Dermis blood vessel endothelial cell (primary cell): ENCODE measurements around the gene C16orf95. TPM values are rescaled to one million over a fixed set of nuclear protein-coding genes. Genes with fewer than 3 reads are reported as not detected.
"Not testable (repeated sequence)": the region's sequence is repeated elsewhere in the genome, so short reads cannot be mapped to it uniquely, and the experiment has no call there.

Experiments used
- DNase-seq: peaks from one replicate; pipeline ENCODE4 v3.0.0; 2010
- total RNA-seq: library from RNA; depleted of rRNA; stranded (reverse); fragments of >200 nt; gene quantifications from 2 replicates; pipeline ENCODE4 v1.2.3, GENCODE V29; 2014

C16orf95 gene, protein sequence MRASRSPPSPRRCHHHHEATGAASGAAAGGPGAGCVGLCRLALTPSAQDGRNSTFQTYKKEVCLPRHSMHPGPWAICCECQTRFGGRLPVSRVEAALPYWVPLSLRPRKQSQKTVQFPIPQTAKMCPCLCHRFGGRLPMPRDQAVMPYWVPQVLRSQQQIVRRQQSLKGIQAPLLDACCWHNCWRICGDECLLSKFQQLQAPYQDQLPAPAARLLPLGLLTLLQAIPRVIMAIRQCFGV
- 2.9 and 4.3 TPM in 2 replicates for total RNA-seq

DNA sequence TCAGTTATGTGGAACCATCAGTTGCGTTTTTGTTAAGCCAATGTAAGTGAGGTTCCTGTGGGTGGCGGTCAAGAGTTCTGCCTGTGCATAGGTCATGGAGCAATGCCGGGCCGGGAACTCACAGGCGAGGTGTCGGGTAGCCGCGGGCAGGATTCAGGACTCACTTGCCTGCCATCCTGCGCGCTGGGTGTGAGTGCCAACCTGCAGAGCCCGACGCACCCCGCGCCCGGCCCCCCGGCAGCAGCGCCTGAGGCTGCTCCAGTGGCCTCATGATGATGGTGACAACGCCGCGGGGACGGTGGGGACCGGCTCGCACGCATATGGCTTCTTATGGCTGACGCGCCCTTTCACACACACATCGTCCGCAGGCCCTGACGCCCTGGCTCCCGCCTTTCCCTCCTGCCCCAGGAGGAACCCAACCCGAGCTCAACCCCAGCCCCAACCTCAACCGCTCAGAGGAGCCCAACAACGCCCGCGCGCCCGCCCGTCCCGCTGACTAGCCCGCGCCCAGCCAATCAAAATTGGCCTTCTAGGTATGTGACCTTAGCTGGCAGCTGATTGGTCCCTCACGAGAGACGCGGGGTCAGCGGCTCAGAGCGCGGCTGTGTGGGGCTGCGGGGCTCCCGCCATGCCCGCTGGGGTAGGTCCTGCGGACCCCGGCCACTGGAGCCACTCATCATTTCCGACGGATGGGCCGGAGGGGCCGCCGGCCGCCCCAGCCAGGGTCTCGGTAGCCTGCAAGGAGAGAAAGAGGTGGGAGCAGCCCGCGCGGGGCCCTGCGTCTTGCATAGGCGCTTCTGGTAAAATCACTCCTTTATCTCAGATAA is at the start of gene C16orf95:
C16orf95 (minus strand) TSS at position 470 of the 827 bp plus-strand sequence; CDS start at position 320, 150 bp downstream.
- DNase-seq = peak; percentile 97

DNA sequence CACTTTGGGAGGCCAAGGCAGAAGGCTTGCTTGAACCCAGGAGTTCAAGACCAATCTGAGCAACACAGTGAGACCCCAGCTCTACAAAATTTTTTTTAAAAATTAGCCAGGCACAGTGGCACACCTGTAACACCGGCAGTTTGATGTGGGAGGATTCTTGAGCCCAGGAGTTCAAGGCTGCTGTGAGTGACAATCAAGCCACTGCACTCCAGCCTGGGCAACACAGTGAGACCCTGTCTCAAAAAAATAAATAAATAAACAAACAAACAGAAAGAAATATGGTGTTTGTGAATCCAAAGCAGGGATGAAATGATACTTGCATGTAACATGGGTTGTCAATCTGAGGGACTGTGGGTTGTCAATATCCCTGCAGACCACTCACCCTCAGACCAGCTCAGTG is 49.7 kb upstream of the C16orf95 start:
- no peak for DNase-seq

- DNase-seq = no peak
Observed at GRCh38 chr16:87366288-87366687, 49.1 kb upstream of the C16orf95 start.

DNA sequence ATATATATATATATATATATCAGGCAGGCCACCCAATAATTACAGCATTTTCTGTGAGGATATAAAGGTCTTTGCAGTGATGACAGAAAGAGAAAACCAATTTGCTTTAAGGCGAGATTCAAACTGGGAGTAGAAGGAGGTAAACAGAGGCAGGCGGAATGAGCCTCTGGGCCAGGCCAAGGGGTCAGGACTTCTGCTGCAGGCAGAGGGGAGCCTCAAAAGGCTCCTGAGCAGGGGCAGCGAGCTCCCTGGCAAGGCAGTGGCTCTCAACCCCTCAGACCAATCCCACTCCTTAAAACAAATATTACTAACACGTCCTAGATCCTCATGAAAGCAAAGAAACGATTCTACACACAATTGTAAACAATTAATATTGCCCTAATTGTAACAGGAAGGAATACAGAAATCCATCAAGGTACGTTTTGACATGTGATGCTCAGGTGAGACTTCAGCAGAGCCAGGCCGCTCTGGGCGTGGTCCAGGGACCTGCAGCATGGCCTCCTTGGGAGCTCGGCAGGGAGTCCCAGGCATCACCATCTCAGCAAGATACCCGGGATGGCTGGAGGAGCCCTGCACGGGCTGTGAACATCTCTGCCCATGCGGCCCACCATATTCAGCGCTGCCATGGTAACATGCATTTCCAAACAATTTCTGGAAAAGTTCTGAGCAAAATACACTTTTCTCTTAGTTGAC is 48.0 kb upstream of the C16orf95 start:
- no peak for DNase-seq

DNA sequence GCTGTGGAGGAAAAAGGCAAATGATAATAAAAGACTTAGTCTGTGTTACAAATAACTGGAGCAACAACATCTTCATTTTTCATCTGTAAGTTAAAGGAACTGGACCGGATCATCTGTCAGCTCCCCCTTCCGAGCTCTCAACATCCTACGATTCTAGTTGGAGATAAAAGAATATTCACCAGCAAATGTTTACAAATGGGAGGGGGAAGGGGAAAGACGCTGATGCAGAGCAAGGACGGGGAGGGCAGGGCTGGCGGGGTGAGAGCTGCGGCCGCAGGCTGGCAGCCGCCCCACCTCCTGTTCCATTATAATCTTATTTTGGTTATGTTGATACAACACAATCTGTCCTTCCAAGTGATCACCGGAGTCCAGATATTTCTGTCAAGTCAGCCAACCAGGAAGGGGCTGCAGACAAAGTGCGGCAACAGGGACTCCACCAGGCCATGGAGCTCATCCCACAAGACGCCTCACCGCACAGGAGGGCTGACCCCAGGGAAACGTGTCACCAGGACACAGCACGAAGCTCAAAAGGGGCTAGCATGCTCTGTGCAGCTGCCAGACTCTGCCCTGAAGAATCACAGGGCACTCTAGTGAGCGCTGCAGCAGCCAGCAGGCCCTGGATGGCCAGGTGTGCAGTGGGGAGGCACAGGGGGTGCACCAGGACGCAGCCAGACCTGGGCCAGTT is 46.7 kb upstream of the C16orf95 start:
- DNase-seq = no peak

- not testable (repeated sequence) for DNase-seq
Observed at GRCh38 chr16:87362828-87363559, 45.8 kb upstream of the C16orf95 start.

GRCh38 chr16:87361916-87362619 is 44.9 kb upstream of the C16orf95 start:
- no peak for DNase-seq

DNA sequence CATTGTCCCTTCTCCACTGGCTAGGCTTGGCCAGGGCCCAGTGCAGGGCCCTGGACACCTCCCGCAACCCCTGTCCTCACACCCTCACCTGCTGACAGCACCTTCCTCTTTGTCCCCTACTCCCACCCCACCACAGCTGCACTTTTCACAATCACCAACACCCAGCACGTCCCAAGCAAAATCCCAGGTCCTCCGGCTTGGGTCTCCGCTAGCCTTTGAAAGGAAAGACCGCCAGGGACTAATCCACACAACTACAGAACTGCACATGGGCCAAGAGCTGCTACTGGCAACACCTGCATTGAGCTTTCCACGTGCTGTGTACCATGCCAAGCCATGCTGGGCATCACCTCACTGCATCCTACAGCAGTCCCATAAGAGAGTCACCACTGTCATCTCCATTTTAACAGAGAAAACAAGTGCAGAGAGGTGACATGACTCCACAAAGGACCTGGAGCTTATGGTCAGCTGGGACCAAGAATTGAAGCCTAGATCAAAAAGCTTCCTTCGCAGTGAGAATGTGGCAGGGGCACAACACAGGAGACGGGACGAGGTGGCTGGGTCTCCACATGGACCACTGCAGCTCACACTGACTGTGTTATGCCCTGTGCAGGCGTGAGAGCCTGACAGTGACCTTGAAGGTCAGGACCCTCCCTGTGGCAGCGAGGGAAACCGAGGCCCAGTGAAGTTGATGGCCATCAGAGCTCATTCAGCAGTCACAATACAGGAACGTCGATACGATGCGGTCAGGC is 43.8 kb upstream of the C16orf95 start:
- no peak for DNase-seq

DNA sequence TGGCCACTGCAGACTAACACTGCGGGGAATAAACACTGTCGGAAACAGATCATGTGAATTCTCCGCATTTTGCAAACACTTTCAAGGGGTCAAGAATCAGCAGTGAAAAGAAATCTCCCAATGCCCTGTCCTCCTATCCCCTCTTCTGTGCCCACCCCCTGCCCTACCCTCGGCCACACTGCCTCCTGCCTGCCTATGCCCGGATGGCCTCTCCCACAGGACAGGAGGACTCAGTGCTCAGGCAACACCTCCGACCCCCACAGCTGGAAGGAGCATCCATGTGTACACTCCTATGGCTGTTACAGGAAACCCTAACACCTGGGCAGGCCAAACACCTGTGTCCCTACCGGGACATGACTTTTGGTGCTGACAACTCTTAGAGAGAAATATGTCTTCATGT is 41.9 kb upstream of the C16orf95 start:
- DNase-seq = no peak

- DNase-seq = no peak
Observed at GRCh38 chr16:87358696-87359095, 41.5 kb upstream of the C16orf95 start.

DNA sequence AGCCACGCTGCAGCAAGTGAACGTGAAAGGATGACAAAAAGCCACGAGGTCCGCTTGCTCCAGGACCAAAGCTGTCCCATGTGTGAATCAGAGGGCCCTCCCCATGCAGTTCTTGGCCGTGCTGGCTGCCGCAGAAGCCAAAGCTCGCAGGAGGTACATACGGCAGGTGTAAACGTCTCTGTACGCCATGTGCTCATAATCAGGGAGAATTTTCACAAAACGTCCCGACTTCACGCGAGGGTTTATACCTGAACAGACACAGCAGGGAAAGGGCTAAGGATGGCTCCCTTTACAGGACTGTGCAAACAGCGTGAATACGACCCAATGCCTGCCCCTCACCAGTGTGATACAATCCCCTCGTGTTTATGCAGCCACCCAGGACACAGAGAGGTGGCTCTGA is 41.1 kb upstream of the C16orf95 start:
- no peak for DNase-seq

- DNase-seq = no peak
Observed at GRCh38 chr16:87356491-87356853, 39.3 kb upstream of the C16orf95 start.

GRCh38 chr16:87353613-87354012 is 36.4 kb upstream of the C16orf95 start:
- no peak for DNase-seq

DNA sequence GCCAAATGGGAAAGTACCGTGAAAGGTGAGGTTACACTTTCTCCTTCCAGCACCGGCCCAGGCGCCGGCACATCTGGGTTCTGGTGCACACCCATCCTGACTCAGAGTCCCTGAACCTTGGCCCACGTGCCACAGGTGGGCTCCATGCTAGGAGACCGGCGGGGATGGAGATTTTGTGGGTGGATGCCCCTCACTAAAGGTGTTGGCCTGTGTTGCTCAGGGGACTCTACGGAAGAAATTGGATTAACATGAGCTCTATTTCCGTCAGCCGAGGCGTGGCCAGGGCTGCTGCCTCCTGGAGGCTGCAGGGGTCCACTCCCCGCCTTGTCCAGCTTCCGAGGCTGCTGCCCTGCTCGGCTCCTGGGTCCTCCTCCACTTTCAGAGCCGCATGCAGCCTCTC is 35.6 kb upstream of the C16orf95 start:
- no peak for DNase-seq

GRCh38 chr16:87351320-87351698 is 34.1 kb upstream of the C16orf95 start:
- DNase-seq = no peak

- DNase-seq = no peak
Observed at GRCh38 chr16:87350681-87351319, 33.6 kb upstream of the C16orf95 start.

GRCh38 chr16:87350031-87350430 is 32.8 kb upstream of the C16orf95 start:
- DNase-seq = no peak

- no peak for DNase-seq
Observed at GRCh38 chr16:87348616-87349157, 31.5 kb upstream of the C16orf95 start.

- DNase-seq = no peak
Observed at GRCh38 chr16:87347932-87348615, 30.9 kb upstream of the C16orf95 start.
